ENCODE measurements around the gene CLIC1. TPM values are rescaled to one million over a fixed set of nuclear protein-coding genes. Genes with fewer than 3 reads are reported as not detected.

Gene CLIC1
- total RNA-seq, 4 donors from 2014 or later, result 253 to 375 (median 362) TPM

DNA sequence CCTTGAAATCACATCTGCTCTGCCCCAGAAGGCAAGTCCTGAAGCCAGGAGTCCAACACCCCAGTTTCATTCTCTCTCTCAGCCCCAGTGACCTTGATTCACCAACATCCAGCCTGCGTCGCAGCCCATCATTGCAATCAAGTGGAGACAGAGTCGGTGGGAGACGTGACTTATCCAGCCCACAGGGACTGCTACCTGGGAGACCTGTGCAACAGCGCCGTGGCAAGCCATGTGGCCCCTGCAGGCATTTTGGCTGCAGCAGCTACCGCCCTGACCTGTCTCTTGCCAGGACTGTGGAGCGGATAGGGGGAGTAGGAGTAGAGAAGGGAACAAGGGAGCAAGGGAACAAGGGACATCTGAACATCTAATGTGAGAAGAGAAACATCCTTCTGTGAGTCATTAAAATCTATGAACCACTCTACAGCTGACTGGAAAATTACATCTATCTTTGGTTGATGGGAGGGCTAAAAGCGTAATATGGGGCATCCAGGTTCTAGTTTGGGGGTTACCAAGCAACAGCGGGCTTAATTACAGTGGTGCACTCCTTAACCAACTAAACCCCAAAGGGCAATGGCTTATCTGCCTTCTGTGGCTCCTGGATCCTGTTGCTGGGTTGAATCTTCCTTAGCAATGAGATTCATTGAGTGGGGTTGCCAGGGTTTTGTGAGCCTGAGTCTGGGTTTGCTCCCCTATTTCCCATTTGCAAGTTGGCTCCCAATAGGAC, 18.7 kb downstream of the CLIC1 start:
- Histone ChIP-seq H3K27me3 (no peaks in the 10 kb centered on the region), H3K4me3 (no peak overlapping the region), H3K4me1 (peaks cover 0 to 36% (median 26%) of the 10 kb centered on the region in 4 donors), H3K36me3 (no peaks in the 10 kb centered on the region), H3K27ac (peak overlapping the region; percentile 13 to 63 (median 56)), H3K9me3 (no peaks in the 10 kb centered on the region)
- 74 to 81% methylated on average over 5 to 10 of the region's 10 CpGs for WGBS, 2 donors (ENCODE audit: low coverage in 1 of 2)
- intact Hi-C loops (cut with DNase I; ENCODE audit: low total_unique reads) (no loop called here), in situ Hi-C loops (cut with MboI; ENCODE audit: low pct_ligation_motif_present in 1 of 4, low pct_unique_long_range_greater_than_20kb in 1 of 4, low sequenced_read_pairs in 3 of 4) (no loop called here)
- TF ChIP-seq POLR2AphosphoS5 (IDR thresholded peaks at IDR 0.05), result no peak
- DNase-seq, result no peak

GRCh38 chr6:31715022-31715958, 21.0 kb downstream of the CLIC1 start, which contains the start of gene LY6G6D:
LY6G6D (plus strand) TSS chr6:31715348; CDS start chr6:31715356, 8 bp downstream.
- TF ChIP-seq CTCF (IDR thresholded peaks at IDR 0.05) (no peak), POLR2AphosphoS5 (IDR thresholded peaks at IDR 0.05) (no peak), POLR2A (IDR thresholded peaks at IDR 0.05) (no peak), EP300 (IDR thresholded peaks at IDR 0.05; ENCODE audit: low read depth) (no peak)
- intact Hi-C loops (cut with DNase I; ENCODE audit: low total_unique reads) (no loop called here), in situ Hi-C loops (cut with MboI; ENCODE audit: low pct_ligation_motif_present in 1 of 4, low pct_unique_long_range_greater_than_20kb in 1 of 4, low sequenced_read_pairs in 3 of 4) (no loop called here)
- H3K36me3 ChIP-seq, result no peaks in the 10 kb centered on the region
- H3K4me3 ChIP-seq, result no peak within 1 kb of the TSS
- H3K27ac ChIP-seq, result peak within 1 kb of the TSS; percentile 15 to 64 (median 44)
- DNase-seq, result no peak
- no peaks in the 10 kb centered on the region for H3K9me3 ChIP-seq
- peaks cover 0 to 45% (median 32%) of the 10 kb centered on the region in 4 donors for H3K4me1 ChIP-seq
- no peaks in the 10 kb centered on the region for H3K27me3 ChIP-seq
- WGBS, 2 donors (ENCODE audit: low coverage in 1 of 2), result 60% methylated on average over 9 of the region's 16 CpGs; no CpG with 5 or more reads in 1 of the 2 donors

DNA sequence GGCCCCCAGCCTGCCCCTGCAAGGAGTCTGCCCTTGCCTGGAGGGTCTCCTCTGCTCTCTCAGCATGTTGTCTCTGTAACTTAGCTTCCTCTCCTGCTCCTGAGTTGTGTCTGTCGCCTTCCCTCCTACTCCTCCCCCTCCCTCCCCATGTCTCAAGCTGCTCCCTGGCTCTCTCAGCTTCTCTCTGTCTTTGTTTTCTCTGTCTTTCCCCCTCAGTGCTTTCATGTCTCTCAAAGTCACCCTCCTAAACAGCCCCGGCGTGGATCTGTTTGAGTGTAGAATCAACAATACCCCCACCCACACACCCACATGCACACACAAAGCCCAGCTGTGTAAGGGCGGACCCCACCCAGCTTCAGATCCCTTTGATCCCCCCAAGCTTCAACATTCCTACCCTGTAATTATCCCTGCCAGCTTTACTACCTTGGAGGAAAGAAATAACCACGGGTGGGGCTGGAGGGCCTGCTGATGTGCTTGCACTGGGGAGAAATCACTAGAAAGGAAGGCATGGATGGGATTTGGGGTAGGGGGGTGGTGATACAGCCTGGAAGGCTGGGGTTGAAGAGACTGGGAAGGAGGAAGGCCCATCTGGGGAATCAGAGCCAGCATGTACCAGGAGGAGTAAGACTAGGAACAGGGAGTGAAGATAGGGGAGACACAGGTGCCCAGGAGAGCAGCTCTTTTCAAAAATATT, 22.2 kb downstream of the CLIC1 start:
- 20 to 23% methylated on average over 5 of the region's 5 CpGs for WGBS, 2 donors (ENCODE audit: low coverage in 1 of 2)
- Histone ChIP-seq H3K36me3 (no peaks in the 10 kb centered on the region), H3K27me3 (no peaks in the 10 kb centered on the region), H3K27ac (peak overlapping the region; percentile 38 to 64 (median 48)), H3K4me3 (no peak overlapping the region), H3K4me1 (peaks cover 0 to 43% (median 31%) of the 10 kb centered on the region in 4 donors), H3K9me3 (no peaks in the 10 kb centered on the region)
- DNase-seq, result peak; percentile 34
- intact Hi-C loops (cut with DNase I; ENCODE audit: low total_unique reads) (no loop called here), in situ Hi-C loops (cut with MboI; ENCODE audit: low pct_ligation_motif_present in 1 of 4, low pct_unique_long_range_greater_than_20kb in 1 of 4, low sequenced_read_pairs in 3 of 4) (no loop called here)
- TF ChIP-seq POLR2AphosphoS5 (IDR thresholded peaks at IDR 0.05), result no peak
- no peak for TF ChIP-seq POLR2A (IDR thresholded peaks at IDR 0.05)
- TF ChIP-seq CTCF (IDR thresholded peaks at IDR 0.05), result no peak
- TF ChIP-seq EP300 (IDR thresholded peaks at IDR 0.05; ENCODE audit: low read depth), result no peak

- no peak for TF ChIP-seq EP300 (IDR thresholded peaks at IDR 0.05; ENCODE audit: low read depth)
- no peak for TF ChIP-seq POLR2AphosphoS5 (IDR thresholded peaks at IDR 0.05)
- TF ChIP-seq CTCF (IDR thresholded peaks at IDR 0.05), result no peak
- no peak for TF ChIP-seq POLR2A (IDR thresholded peaks at IDR 0.05)
- H3K27me3 ChIP-seq, result no peaks in the 10 kb centered on the region
- 62 to 63% methylated on average over 2 to 4 of the region's 4 CpGs for WGBS, 2 donors (ENCODE audit: low coverage in 1 of 2)
- no peak overlapping the region for H3K4me3 ChIP-seq
- H3K4me1 ChIP-seq, result peaks cover 0 to 37% (median 24%) of the 10 kb centered on the region in 4 donors
- H3K9me3 ChIP-seq, result no peaks in the 10 kb centered on the region
- intact Hi-C loops (cut with DNase I; ENCODE audit: low total_unique reads), result no loop called here
- H3K27ac ChIP-seq, result peak overlapping the region; percentile 38 to 64 (median 48)
- no peak for DNase-seq
- no peaks in the 10 kb centered on the region for H3K36me3 ChIP-seq
- in situ Hi-C loops (cut with MboI; ENCODE audit: low pct_ligation_motif_present in 1 of 4, low pct_unique_long_range_greater_than_20kb in 1 of 4, low sequenced_read_pairs in 3 of 4), result no loop called here
Measured at GRCh38 chr6:31713465-31713864, 22.9 kb downstream of the CLIC1 start.

All from transverse colon (tissue), 4 donors.